OCI-LY1 (cell line): Measurements from ENCODE around the gene SLC39A5.

Experiments used
- H2AFZ ChIP-seq: fragments of 200-600 bp; sonication (generic), shearing (Covaris generic); 2 replicates; pipeline ENCODE4 v1.6.0; 2014; ENCODE audit warnings: antibody characterized with exemption, mild to moderate bottlenecking, low read length
- H3F3A ChIP-seq: fragments of 200-600 bp; sonication (generic), shearing (Covaris generic); 2 replicates; pipeline ENCODE4 v1.6.0; 2014; ENCODE audit warnings: mild to moderate bottlenecking, antibody characterized with exemption, low read length, moderate library complexity; ENCODE audit not compliant: insufficient read depth
- H3K27ac ChIP-seq: fragments of 200-600 bp; sonication (generic); 2 replicates; pipeline ENCODE4 v1.5.1; 2014; ENCODE audit warnings: low read length, mixed run types, mild to moderate bottlenecking, low read depth; ENCODE audit not compliant: poor library complexity, severe bottlenecking
- H3K27me3 ChIP-seq: fragments of 200-600 bp; sonication (generic); 2 replicates; pipeline ENCODE4 v1.6.0; 2014; ENCODE audit warnings: antibody characterized with exemption, mild to moderate bottlenecking, low read length, moderate library complexity; ENCODE audit not compliant: insufficient read depth
- H3K36me3 ChIP-seq: fragments of 200-600 bp; sonication (generic); 2 replicates; pipeline ENCODE4 v1.6.1; 2014; ENCODE audit warnings: mild to moderate bottlenecking, antibody characterized with exemption, low read length, moderate library complexity, mixed read lengths; ENCODE audit not compliant: insufficient read depth
- H3K4me1 ChIP-seq: fragments of 200-600 bp; sonication (generic); 2 replicates; pipeline ENCODE4 v1.5.1; 2014; ENCODE audit warnings: mild to moderate bottlenecking, low read length, moderate library complexity; ENCODE audit not compliant: insufficient read depth, severe bottlenecking
- H3K4me2 ChIP-seq: fragments of 200-600 bp; sonication (generic), shearing (Covaris generic); 2 replicates; pipeline ENCODE4 v1.6.1; 2014; ENCODE audit warnings: low read length
- H3K4me3 ChIP-seq: fragments of 200-600 bp; sonication (generic); 2 replicates; pipeline ENCODE4 v1.5.1; 2014; ENCODE audit warnings: low read length, low read depth, mild to moderate bottlenecking, mixed read lengths; ENCODE audit not compliant: poor library complexity, severe bottlenecking
- H3K79me2 ChIP-seq: fragments of 200-600 bp; shearing (Covaris generic); 2 replicates; pipeline ENCODE4 v1.6.1; 2016; ENCODE audit warnings: mixed run types, low read length, mixed read lengths; ENCODE audit not compliant: insufficient read depth
- H3K9ac ChIP-seq: fragments of 200-600 bp; sonication (generic), shearing (Covaris generic); 2 replicates; pipeline ENCODE4 v1.6.1; 2014; ENCODE audit warnings: mild to moderate bottlenecking, low read length, mixed read lengths
- H3K9me2 ChIP-seq: fragments of 200-600 bp; sonication (generic), shearing (Covaris generic); 2 replicates; pipeline ENCODE4 v1.6.1; 2014; ENCODE audit warnings: low read depth, mild to moderate bottlenecking, low read length, mixed read lengths
- H3K9me3 ChIP-seq: fragments of 200-600 bp; shearing (Covaris generic); 2 replicates; pipeline ENCODE4 v1.6.1; 2014; ENCODE audit warnings: low read length, mixed read lengths
- H4K20me1 ChIP-seq: fragments of 200-600 bp; sonication (generic), shearing (Covaris generic); 2 replicates; pipeline ENCODE4 v1.6.0; 2016; ENCODE audit warnings: mild to moderate bottlenecking, low read length; ENCODE audit not compliant: insufficient read depth
- CTCF ChIP-seq: fragments of 200-600 bp; sonication (generic), shearing (Covaris generic); IDR thresholded peaks from 2 replicates; pipeline ENCODE4 v1.5.1; 2017; ENCODE audit warnings: mild to moderate bottlenecking, antibody characterized with exemption, low read length, moderate library complexity, mixed read lengths
- EZH2 ChIP-seq: fragments of 200-600 bp; sonication (generic), shearing (Covaris generic); IDR thresholded peaks from 2 replicates; pipeline ENCODE4 v1.8.0; 2017; ENCODE audit warnings: borderline replicate concordance, mixed run types, mild to moderate bottlenecking, antibody characterized with exemption, low read length, moderate library complexity, mixed read lengths

SLC39A5 gene

GRCh38 chr12:56202838-56203237, 27.0 kb upstream of the SLC39A5 start:
- peaks cover 32% of the 10 kb centered on the region for H3K36me3 ChIP-seq
- H3F3A ChIP-seq, result no peaks in the 10 kb centered on the region
- no peak overlapping the region for H3K4me2 ChIP-seq
- H4K20me1 ChIP-seq, result no peaks in the 10 kb centered on the region
- no peaks in the 10 kb centered on the region for H3K9me2 ChIP-seq
- peaks cover 32% of the 10 kb centered on the region for H3K4me1 ChIP-seq
- no peak overlapping the region for H3K4me3 ChIP-seq
- H3K9me3 ChIP-seq, result no peaks in the 10 kb centered on the region
- H2AFZ ChIP-seq, result no peak overlapping the region
- TF ChIP-seq EZH2 (no peak), CTCF (no peak)
- H3K27ac ChIP-seq, result peak overlapping the region; percentile 38
- H3K79me2 ChIP-seq, result no peaks in the 10 kb centered on the region
- no peaks in the 10 kb centered on the region for H3K27me3 ChIP-seq
- H3K9ac ChIP-seq, result no peak overlapping the region

GRCh38 chr12:56204275-56204674, 25.6 kb upstream of the SLC39A5 start:
- Histone ChIP-seq H4K20me1 (no peaks in the 10 kb centered on the region), H3K9me2 (no peaks in the 10 kb centered on the region), H3K4me2 (no peak overlapping the region), H3K4me1 (peaks cover 41% of the 10 kb centered on the region), H3K9me3 (no peaks in the 10 kb centered on the region), H3K27ac (peak overlapping the region; percentile 54), H3K36me3 (peaks cover 37% of the 10 kb centered on the region), H3F3A (no peaks in the 10 kb centered on the region), H2AFZ (no peak overlapping the region), H3K9ac (no peak overlapping the region), H3K79me2 (no peaks in the 10 kb centered on the region), H3K27me3 (no peaks in the 10 kb centered on the region), H3K4me3 (no peak overlapping the region)
- no peak for TF ChIP-seq EZH2
- no peak for TF ChIP-seq CTCF

- Histone ChIP-seq H3K79me2 (no peaks in the 10 kb centered on the region), H3K9me2 (no peaks in the 10 kb centered on the region), H3K27ac (peak overlapping the region; percentile 99), H3K4me2 (no peak overlapping the region; the same call in 1 of the 2 replicates), H3K4me3 (no peak overlapping the region), H2AFZ (no peak overlapping the region), H3K4me1 (peaks cover 51% of the 10 kb centered on the region), H3K27me3 (no peaks in the 10 kb centered on the region), H4K20me1 (no peaks in the 10 kb centered on the region), H3K9ac (no peak overlapping the region; the same call in 1 of the 2 replicates), H3K36me3 (peaks cover 47% of the 10 kb centered on the region), H3F3A (no peaks in the 10 kb centered on the region), H3K9me3 (no peaks in the 10 kb centered on the region)
- TF ChIP-seq CTCF (peak; percentile 20; the same call in 1 of the 2 replicates), EZH2 (no peak)
Observed at GRCh38 chr12:56205445-56205844, 24.4 kb upstream of the SLC39A5 start.
